Measurements from ENCODE around the gene TACC2. TPM values are rescaled to one million over a fixed set of nuclear protein-coding genes. Genes with fewer than 3 reads are reported as not detected.

The TACC2 gene
- total and polyA plus RNA-seq, 2 experiments from 2014 or later: 75.7 to 98.0 TPM

DNA sequence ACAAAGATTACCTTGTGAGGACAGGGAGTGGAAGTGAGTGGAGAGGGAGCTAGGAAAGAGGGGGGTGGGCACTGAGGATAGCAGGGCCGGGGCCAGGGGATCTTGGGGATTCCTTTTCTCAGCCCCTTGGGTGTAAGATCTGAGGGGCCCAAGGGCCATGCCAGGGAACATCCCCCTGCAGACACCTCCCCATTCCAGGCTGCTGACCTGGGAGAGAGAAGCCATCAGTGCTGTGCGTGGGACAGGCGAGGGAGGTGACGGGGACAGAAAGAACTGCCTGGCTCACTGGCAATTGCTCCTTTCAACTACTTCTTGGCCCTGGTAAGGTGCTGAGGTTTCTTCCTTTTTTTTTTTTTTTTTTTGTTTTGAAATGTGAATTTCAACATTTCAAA lies 270.1 kb downstream of the TACC2 start:
- DNase-seq (ENCODE audit: low read depth in 1 of 2, low spot score in 1 of 2): no peak
- peak overlapping the region; percentile 79 for H3K27ac ChIP-seq
- H3K27me3 ChIP-seq: no peaks in the 10 kb centered on the region
- no peak overlapping the region for H3K4me3 ChIP-seq
- H3K36me3 ChIP-seq: peaks cover 3% of the 10 kb centered on the region
- no peaks in the 10 kb centered on the region for H3K9me3 ChIP-seq (ENCODE audit: low read depth)
- H3K4me1 ChIP-seq (ENCODE audit: low read depth): peaks cover 21% of the 10 kb centered on the region
- TF ChIP-seq, protein P1, sequence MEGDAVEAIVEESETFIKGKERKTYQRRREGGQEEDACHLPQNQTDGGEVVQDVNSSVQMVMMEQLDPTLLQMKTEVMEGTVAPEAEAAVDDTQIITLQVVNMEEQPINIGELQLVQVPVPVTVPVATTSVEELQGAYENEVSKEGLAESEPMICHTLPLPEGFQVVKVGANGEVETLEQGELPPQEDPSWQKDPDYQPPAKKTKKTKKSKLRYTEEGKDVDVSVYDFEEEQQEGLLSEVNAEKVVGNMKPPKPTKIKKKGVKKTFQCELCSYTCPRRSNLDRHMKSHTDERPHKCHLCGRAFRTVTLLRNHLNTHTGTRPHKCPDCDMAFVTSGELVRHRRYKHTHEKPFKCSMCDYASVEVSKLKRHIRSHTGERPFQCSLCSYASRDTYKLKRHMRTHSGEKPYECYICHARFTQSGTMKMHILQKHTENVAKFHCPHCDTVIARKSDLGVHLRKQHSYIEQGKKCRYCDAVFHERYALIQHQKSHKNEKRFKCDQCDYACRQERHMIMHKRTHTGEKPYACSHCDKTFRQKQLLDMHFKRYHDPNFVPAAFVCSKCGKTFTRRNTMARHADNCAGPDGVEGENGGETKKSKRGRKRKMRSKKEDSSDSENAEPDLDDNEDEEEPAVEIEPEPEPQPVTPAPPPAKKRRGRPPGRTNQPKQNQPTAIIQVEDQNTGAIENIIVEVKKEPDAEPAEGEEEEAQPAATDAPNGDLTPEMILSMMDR (IDR thresholded peaks at IDR 0.05; ENCODE audit: low read depth, low read length): no peak

DNA sequence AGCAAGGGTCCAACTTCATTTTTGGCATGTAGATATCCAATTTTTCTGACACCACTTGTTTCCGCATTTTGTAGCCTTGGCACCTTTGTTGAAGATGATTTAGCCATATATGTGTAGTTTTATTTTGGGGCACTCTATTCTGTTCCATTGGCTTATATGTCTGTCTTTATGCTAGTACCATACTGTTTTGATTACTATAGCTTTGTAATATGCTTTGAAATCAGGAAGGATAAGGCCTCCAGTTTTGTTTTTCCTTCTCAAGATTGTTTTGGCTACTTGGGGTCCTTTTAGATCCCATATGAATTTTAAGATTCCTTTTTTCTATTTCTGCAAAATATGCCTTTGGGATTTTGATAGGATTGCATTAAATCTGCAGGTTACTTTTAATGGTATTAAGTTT lies 272.6 kb downstream of the TACC2 start:
- Histone ChIP-seq H3K4me1 (ENCODE audit: low read depth) (peaks cover 36% of the 10 kb centered on the region), H3K27me3 (no peaks in the 10 kb centered on the region), H3K9me3 (ENCODE audit: low read depth) (no peaks in the 10 kb centered on the region), H3K27ac (no peak overlapping the region), H3K36me3 (no peaks in the 10 kb centered on the region), H3K4me3 (no peak overlapping the region)
- no peak for DNase-seq (ENCODE audit: low read depth in 1 of 2, low spot score in 1 of 2)
- TF ChIP-seq, protein P1 (IDR thresholded peaks at IDR 0.05; ENCODE audit: low read depth, low read length): no peak

DNA sequence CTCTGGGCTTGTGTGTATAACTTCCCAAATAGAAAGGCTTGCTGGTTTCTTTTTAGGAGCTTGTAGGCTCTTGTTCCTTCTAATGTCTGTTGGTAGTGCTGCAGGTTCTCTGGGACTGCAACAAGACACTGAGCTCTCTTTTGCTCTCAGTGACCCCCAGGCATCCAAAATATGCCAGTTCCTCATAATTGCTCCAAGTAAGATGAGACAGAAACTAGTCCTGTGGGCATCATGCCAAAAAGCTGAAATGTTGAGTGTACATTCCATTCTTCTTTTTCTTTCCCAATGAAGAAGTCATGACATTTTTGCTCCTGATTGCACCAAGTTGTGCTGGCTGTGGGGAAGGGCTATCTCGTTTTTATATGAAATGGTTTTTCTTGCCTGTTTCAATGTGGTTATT lies 275.0 kb downstream of the TACC2 start:
- H3K27me3 ChIP-seq: no peaks in the 10 kb centered on the region
- H3K9me3 ChIP-seq (ENCODE audit: low read depth): no peaks in the 10 kb centered on the region
- DNase-seq (ENCODE audit: low read depth in 1 of 2, low spot score in 1 of 2): peak; percentile 78 to 88
- peaks cover 34% of the 10 kb centered on the region for H3K4me1 ChIP-seq (ENCODE audit: low read depth)
- H3K4me3 ChIP-seq: no peak overlapping the region
- TF ChIP-seq, protein P1 (IDR thresholded peaks at IDR 0.05; ENCODE audit: low read depth, low read length): no peak
- peak overlapping the region; percentile 84 for H3K27ac ChIP-seq
- no peaks in the 10 kb centered on the region for H3K36me3 ChIP-seq

DNA sequence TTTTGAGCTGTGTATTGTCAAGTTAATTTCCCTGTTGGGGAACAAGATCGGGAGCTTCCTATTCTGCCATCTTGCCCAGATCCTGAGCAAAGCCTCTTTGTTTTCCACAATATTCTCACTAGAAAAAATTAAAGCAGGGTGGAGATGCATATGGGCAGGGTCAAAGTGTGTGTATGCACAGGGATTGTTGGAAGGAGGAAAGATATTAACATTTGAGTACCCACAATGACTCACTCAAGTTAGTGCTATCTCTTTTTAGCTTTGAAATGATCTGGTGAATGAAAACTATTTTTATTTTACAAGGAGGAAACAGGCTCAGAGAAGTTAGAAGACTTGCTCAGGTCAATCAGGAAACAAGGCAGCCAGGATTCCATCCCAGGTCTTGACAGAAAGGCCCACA lies 275.5 kb downstream of the TACC2 start:
- Histone ChIP-seq H3K9me3 (ENCODE audit: low read depth) (no peaks in the 10 kb centered on the region), H3K27me3 (no peaks in the 10 kb centered on the region), H3K4me3 (no peak overlapping the region), H3K4me1 (ENCODE audit: low read depth) (peaks cover 32% of the 10 kb centered on the region), H3K36me3 (no peaks in the 10 kb centered on the region), H3K27ac (peak overlapping the region; percentile 84)
- DNase-seq (ENCODE audit: low read depth in 1 of 2, low spot score in 1 of 2): no peak
- TF ChIP-seq, protein P1 (IDR thresholded peaks at IDR 0.05; ENCODE audit: low read depth, low read length): no peak

DNA sequence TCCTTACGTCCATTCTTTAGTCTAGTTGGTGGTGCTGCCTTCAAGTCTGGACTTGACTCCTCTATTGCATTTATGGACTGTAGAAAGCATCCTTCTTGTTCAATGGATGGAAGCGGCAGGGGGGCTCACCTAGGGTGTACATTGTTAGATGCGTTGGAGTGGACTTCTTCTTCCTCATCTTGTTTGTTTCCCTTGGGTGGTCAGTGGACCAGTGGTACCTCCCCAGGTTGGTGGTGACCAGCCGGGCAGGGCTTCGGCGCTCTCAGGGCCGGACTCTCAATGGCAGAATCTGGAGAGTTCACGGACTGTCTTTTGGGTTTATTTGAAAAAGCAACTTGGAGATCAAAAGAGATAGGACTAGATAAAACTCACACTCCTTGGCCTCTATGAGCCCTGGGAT lies 276.0 kb downstream of the TACC2 start:
- TF ChIP-seq, protein P1 (IDR thresholded peaks at IDR 0.05; ENCODE audit: low read depth, low read length): no peak

DNA sequence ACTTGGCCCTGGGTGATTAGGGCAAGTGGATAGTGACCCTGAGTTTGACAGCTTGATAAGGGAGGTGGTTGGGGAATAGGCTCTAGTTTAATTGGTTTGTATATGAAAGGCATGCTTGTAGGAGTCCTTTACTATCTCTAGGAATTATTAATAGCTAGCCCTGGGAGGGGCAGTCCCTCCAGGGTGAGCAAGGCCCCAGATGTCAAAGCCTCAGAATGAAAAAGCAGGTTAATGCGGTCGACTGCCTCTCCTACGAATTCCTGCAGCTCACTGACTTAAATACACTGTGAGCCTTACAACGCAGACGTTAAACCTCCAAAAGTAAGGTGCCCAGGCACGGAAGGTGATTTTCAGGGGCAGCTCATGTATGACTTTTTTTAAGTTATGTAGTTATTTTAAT lies 276.9 kb downstream of the TACC2 start:
- Histone ChIP-seq H3K27ac (peak overlapping the region; percentile 84), H3K9me3 (ENCODE audit: low read depth) (no peaks in the 10 kb centered on the region), H3K36me3 (no peaks in the 10 kb centered on the region), H3K4me3 (no peak overlapping the region), H3K4me1 (ENCODE audit: low read depth) (peaks cover 32% of the 10 kb centered on the region), H3K27me3 (no peaks in the 10 kb centered on the region)
- DNase-seq (ENCODE audit: low read depth in 1 of 2, low spot score in 1 of 2): peak in 1 of 2 donors; percentile 72
- TF ChIP-seq, protein P1 (IDR thresholded peaks at IDR 0.05; ENCODE audit: low read depth, low read length): no peak

More for the DNA sequence above, 276.0 kb downstream of the TACC2 start:
- no peak overlapping the region for H3K4me3 ChIP-seq
- H3K27ac ChIP-seq: peak overlapping the region; percentile 84
- no peak for DNase-seq (ENCODE audit: low read depth in 1 of 2, low spot score in 1 of 2)
- H3K4me1 ChIP-seq (ENCODE audit: low read depth): peaks cover 32% of the 10 kb centered on the region
- H3K27me3 ChIP-seq: no peaks in the 10 kb centered on the region
- no peaks in the 10 kb centered on the region for H3K9me3 ChIP-seq (ENCODE audit: low read depth)
- no peaks in the 10 kb centered on the region for H3K36me3 ChIP-seq

Data from cardiac muscle cell (in vitro differentiated cells and primary cell).